ENCODE data around the gene SIAH2.

SIAH2 gene

GRCh38 chr3:150727653-150728502, 35.1 kb downstream of the SIAH2 start:
- no peak for TF ChIP-seq CTCF (IDR thresholded peaks at IDR 0.05; ENCODE audit: low read length, missing control alignments)
- no peak for DNase-seq (ENCODE audit: low read depth)
- H3K4me3 ChIP-seq (replicated peaks; ENCODE audit: low read depth, low read length) = no peak overlapping the region

- no peak for TF ChIP-seq CTCF (IDR thresholded peaks at IDR 0.05; ENCODE audit: low read length, missing control alignments)
- no peak for DNase-seq (ENCODE audit: low read depth)
- H3K4me3 ChIP-seq (replicated peaks; ENCODE audit: low read depth, low read length) = no peak overlapping the region
Observed at GRCh38 chr3:150725548-150725947, 37.4 kb downstream of the SIAH2 start.

GRCh38 chr3:150723946-150724345, 39.0 kb downstream of the SIAH2 start:
- no peak overlapping the region for H3K4me3 ChIP-seq (replicated peaks; ENCODE audit: low read depth, low read length)
- no peak for DNase-seq (ENCODE audit: low read depth)
- TF ChIP-seq CTCF (IDR thresholded peaks at IDR 0.05; ENCODE audit: low read length, missing control alignments) = no peak

GRCh38 chr3:150722267-150722666, 40.7 kb downstream of the SIAH2 start:
- DNase-seq (ENCODE audit: low read depth) = no peak
- H3K4me3 ChIP-seq (replicated peaks; ENCODE audit: low read depth, low read length) = no peak overlapping the region
- TF ChIP-seq CTCF (IDR thresholded peaks at IDR 0.05; ENCODE audit: low read length, missing control alignments) = no peak

- DNase-seq (ENCODE audit: low read depth) = peak; percentile 79
- peak; percentile 80 for TF ChIP-seq CTCF (IDR thresholded peaks at IDR 0.05; ENCODE audit: low read length, missing control alignments)
- H3K4me3 ChIP-seq (replicated peaks; ENCODE audit: low read depth, low read length) = no peak overlapping the region
Observed at GRCh38 chr3:150721285-150722130, 41.5 kb downstream of the SIAH2 start.

GRCh38 chr3:150720444-150720843, 42.5 kb downstream of the SIAH2 start:
- no peak for DNase-seq (ENCODE audit: low read depth)
- TF ChIP-seq CTCF (IDR thresholded peaks at IDR 0.05; ENCODE audit: low read length, missing control alignments) = no peak
- no peak overlapping the region for H3K4me3 ChIP-seq (replicated peaks; ENCODE audit: low read depth, low read length)
